H1 (cell line): ENCODE results near the gene SLC6A6. TPM values are rescaled to one million over a fixed set of nuclear protein-coding genes. Genes with fewer than 3 reads are reported as not detected.
A peak's percentile ranks its signal among the peaks of the same experiment; 100 is the strongest.

Source experiments
- CTCF ChIA-PET: fragments of 300-600 bp; sonication (Branson Sonifier 250); formaldehyde crosslinking; loops from one replicate; lab custom pipeline; 2021; ENCODE audit not compliant: partially characterized antibody; lab: Charles Lee
- POLR2A ChIA-PET: fragments of 300-600 bp; sonication (Branson Sonifier 250); formaldehyde crosslinking; loops from one replicate; lab custom pipeline; 2021; ENCODE audit warnings: inconsistent platforms; ENCODE audit not compliant: partially characterized antibody; lab: Charles Lee
- DNase-seq, 2 experiments: peaks; one replicate each; pipeline versions ENCODE4 v3.0.0 to v3.0.0-alpha.2; 2010 to 2022; ENCODE audit warnings: low spot score in 2 of 2, low read depth in 1 of 2, mixed read lengths in 1 of 2
- FAIRE-seq: peaks from 2 replicates; lab custom pipeline; 2011; peaks lifted over from hg19 to GRCh38; lab: Jason Lieb, UNC
- H2AFZ ChIP-seq: 2 replicates; pipeline ENCODE4 v1.8.1; 2012; ENCODE audit warnings: low read length, inconsistent platforms
- H2AK5ac ChIP-seq: 2 replicates; pipeline ENCODE4 v1.6.1; 2013; ENCODE audit warnings: low read depth, low read length
- H2BK120ac ChIP-seq: replicated peaks from 2 replicates; pipeline ENCODE3; 2013; ENCODE audit warnings: low read depth, low read length, inconsistent platforms
- H2BK12ac ChIP-seq: 2 replicates; pipeline ENCODE4 v1.6.1; 2013; ENCODE audit warnings: low read depth, low read length
- H2BK15ac ChIP-seq: 2 replicates; pipeline ENCODE4 v1.6.1; 2013; ENCODE audit warnings: low read length
- H2BK20ac ChIP-seq: 2 replicates; pipeline ENCODE4 v1.6.1; 2013; ENCODE audit warnings: low read length
- H2BK5ac ChIP-seq: 2 replicates; pipeline ENCODE4 v1.6.1; 2013; ENCODE audit warnings: low read depth, low read length
- H3K14ac ChIP-seq: 2 replicates; pipeline ENCODE4 v1.6.1; 2013; ENCODE audit warnings: inconsistent platforms; ENCODE audit not compliant: insufficient read length
- H3K18ac ChIP-seq: 2 replicates; pipeline ENCODE4 v1.6.1; 2013; ENCODE audit warnings: low read length; ENCODE audit errors: extremely low read depth
- H3K23ac ChIP-seq: 2 replicates; pipeline ENCODE4 v1.6.1; 2013; ENCODE audit warnings: inconsistent platforms; ENCODE audit not compliant: insufficient read length
- H3K23me2 ChIP-seq: 2 replicates; pipeline ENCODE4 v1.6.1; 2013; ENCODE audit warnings: low read depth, low read length
- H3K27ac ChIP-seq: 2 replicates; pipeline ENCODE4 v1.6.1; 2011; ENCODE audit warnings: low read depth, low read length, inconsistent platforms
- H3K27me3 ChIP-seq, 4 experiments: replicated peaks in 1 of 4; 1 replicate in 1 of 4; 2 replicates in 3 of 4; pipeline versions ENCODE4 v1.6.1 to v1.8.1; 2011 to 2013; ENCODE audit warnings: low read length in 3 of 4, mild to moderate bottlenecking in 3 of 4, inconsistent platforms in 2 of 4, mixed read lengths in 2 of 4, moderate library complexity in 1 of 4; ENCODE audit not compliant: control insufficient read depth in 3 of 4, insufficient read depth in 3 of 4; ENCODE audit errors: extremely low read depth in 1 of 4
- H3K36me3 ChIP-seq, 4 experiments: 2 replicates each; pipeline versions ENCODE4 v1.6.1 to v1.8.1; 2011 to 2013; ENCODE audit warnings: mild to moderate bottlenecking in 4 of 4, low read length in 3 of 4, moderate library complexity in 2 of 4, control low read depth in 1 of 4, inconsistent platforms in 1 of 4; ENCODE audit not compliant: insufficient read depth in 4 of 4, control insufficient read depth in 2 of 4
- H3K4ac ChIP-seq: replicated peaks from 2 replicates; pipeline ENCODE3; 2013; ENCODE audit warnings: low read length, low read depth, mixed read lengths, inconsistent platforms; ENCODE audit not compliant: insufficient read length
- H3K4me1 ChIP-seq, 4 experiments: replicated peaks in 1 of 4; 1 replicate in 1 of 4; 2 replicates in 3 of 4; pipeline versions ENCODE4 v1.6.1 to v1.8.1; 2011 to 2013; ENCODE audit warnings: low read length in 3 of 4, inconsistent platforms in 2 of 4, mixed read lengths in 1 of 4; ENCODE audit not compliant: insufficient read depth in 4 of 4, control insufficient read depth in 3 of 4
- H3K4me2 ChIP-seq, 2 experiments: 2 replicates each; pipeline versions ENCODE4 v1.6.1 to v1.8.1; 2011 to 2013; ENCODE audit warnings: low read depth in 2 of 2, low read length in 2 of 2, control low read depth in 1 of 2, inconsistent platforms in 1 of 2, mild to moderate bottlenecking in 1 of 2; ENCODE audit not compliant: insufficient read depth in 1 of 2
- H3K4me3 ChIP-seq, 4 experiments: fragments of 200-600, 300-600 bp in 1 of 4; sonication (generic), shearing (Covaris generic), sonication (Bioruptor Twin) in 1 of 4; 2 replicates each; pipeline versions ENCODE4 v1.5.1 to v1.8.1; 2011 to 2016; ENCODE audit warnings: low read length in 4 of 4, low read depth in 3 of 4, control low read depth in 2 of 4, inconsistent platforms in 2 of 4, mild to moderate bottlenecking in 2 of 4, mixed read lengths in 1 of 4, moderate library complexity in 1 of 4; ENCODE audit not compliant: insufficient read depth in 2 of 4; ENCODE audit errors: extremely low read depth in 1 of 4
- H3K56ac ChIP-seq: replicated peaks from 2 replicates; pipeline ENCODE3; 2013; ENCODE audit warnings: low read depth, mild to moderate bottlenecking, mixed read lengths, low read length, inconsistent platforms; ENCODE audit not compliant: insufficient read length
- H3K79me1 ChIP-seq: 2 replicates; pipeline ENCODE4 v1.6.1; 2013; ENCODE audit warnings: low read depth, low read length, control low read depth
- H3K79me2 ChIP-seq, 2 experiments: 2 replicates each; pipeline versions ENCODE4 v1.6.1 to v1.8.1; 2012 to 2013; ENCODE audit warnings: low read length in 2 of 2, mild to moderate bottlenecking in 2 of 2, inconsistent platforms in 1 of 2; ENCODE audit not compliant: insufficient read depth in 2 of 2, control insufficient read depth in 1 of 2
- H3K9ac ChIP-seq, 4 experiments: replicated peaks in 1 of 4; 1 replicate in 1 of 4; 2 replicates in 3 of 4; pipeline versions ENCODE4 v1.6.1 to v1.8.1; 2011 to 2013; ENCODE audit warnings: low read depth in 3 of 4, low read length in 3 of 4, control low read depth in 2 of 4, mild to moderate bottlenecking in 2 of 4, moderate library complexity in 2 of 4, inconsistent platforms in 1 of 4; ENCODE audit errors: extremely low read depth in 1 of 4
- H3K9me3 ChIP-seq, 2 experiments: 2 replicates each; pipeline versions ENCODE4 v1.6.1 to v1.8.1; 2012 to 2013; ENCODE audit warnings: mild to moderate bottlenecking in 2 of 2, moderate library complexity in 2 of 2, control low read depth in 1 of 2, inconsistent platforms in 1 of 2, low read depth in 1 of 2, low read length in 1 of 2, mixed read lengths in 1 of 2; ENCODE audit not compliant: insufficient read depth in 2 of 2
- H4K20me1 ChIP-seq, 2 experiments: replicated peaks in 1 of 2; 2 replicates each; pipeline versions ENCODE3 to v1.8.1; 2011 to 2013; ENCODE audit warnings: inconsistent platforms in 2 of 2, low read length in 2 of 2, mild to moderate bottlenecking in 1 of 2; ENCODE audit not compliant: insufficient read depth in 2 of 2, control insufficient read depth in 1 of 2
- H4K5ac ChIP-seq: 2 replicates; pipeline ENCODE4 v1.6.1; 2013; ENCODE audit warnings: low read length, low read depth, mixed read lengths, inconsistent platforms; ENCODE audit not compliant: insufficient read length
- H4K8ac ChIP-seq: 2 replicates; pipeline ENCODE4 v1.8.0; 2013; ENCODE audit warnings: mild to moderate bottlenecking, moderate library complexity, low read length, inconsistent platforms; ENCODE audit not compliant: insufficient read depth; ENCODE audit errors: extremely low read depth
- H4K91ac ChIP-seq: replicated peaks from 2 replicates; pipeline ENCODE3; 2013; ENCODE audit warnings: low read length, mixed read lengths, inconsistent platforms; ENCODE audit not compliant: insufficient read length
- JUN ChIP-seq: IDR thresholded peaks from 2 replicates; pipeline ENCODE4 v1.6.1; 2011; ENCODE audit warnings: low read depth, mild to moderate bottlenecking, improper control_type of control experiment, low read length
- RBBP5 ChIP-seq: IDR thresholded peaks from 2 replicates; pipeline ENCODE4 v1.7.1; 2012; ENCODE audit warnings: low read depth, mild to moderate bottlenecking, inconsistent platforms, low read length, moderate library complexity, borderline replicate concordance
- WGBS, 2 experiments: shearing (Covaris generic) in 1 of 2; methylation state at CpG; one replicate each; pipeline versions ENCODE4 v1.1.6 to v1.1.7; 2013 to 2015; ENCODE audit warnings: low lambda C conversion rate in 2 of 2, mixed read lengths in 2 of 2, inconsistent platforms in 1 of 2, low coverage in 1 of 2, missing lambda C conversion rate in 1 of 2; ENCODE audit not compliant: insufficient replicate concordance in 2 of 2, insufficient coverage in 1 of 2, insufficient read length in 1 of 2; ENCODE audit errors: extremely low coverage in 1 of 2, missing lambda C conversion rate in 1 of 2; 5-methylcytosine and 5-hydroxymethylcytosine counted together
- polyA plus RNA-seq, 7 experiments: library from polyadenylated mRNA; depleted of rRNA in 3 of 7; stranded (reverse) in 5 of 7; unstranded in 2 of 7; fragments of >200 nt in 5 of 7; fragments of 200-250 nt in 2 of 7; gene quantifications; 1 replicate in 5 of 7; 2 replicates in 1 of 7; 4 replicates in 1 of 7; pipeline versions ENCODE4 v1.2.1 to v1.2.3, GENCODE V29; 2011 to 2013; ENCODE audit warnings: missing spikeins in 2 of 7, mixed read lengths in 2 of 7
- total RNA-seq: library from RNA; stranded (reverse); fragmentation: NEBNext Ultra II Directional; extraction: Animal tissue kit (Norgen Biotek cat#: 25700); gene quantifications from 2 replicates; pipeline ENCODE4 v1.2.1, GENCODE V29; 2021
- TF ChIP-seq, protein P1 (sequence below): IDR thresholded peaks from 2 replicates; pipeline ENCODE4 v1.6.1; 2011; ENCODE audit warnings: low read length, improper control_type of control experiment

SLC6A6 gene
- total and polyA plus RNA-seq, 2 of the 8 experiments (the other 6 are each of a cell fraction or from before 2014, with no cell fraction given), result 66.2 to 144 TPM

DNA sequence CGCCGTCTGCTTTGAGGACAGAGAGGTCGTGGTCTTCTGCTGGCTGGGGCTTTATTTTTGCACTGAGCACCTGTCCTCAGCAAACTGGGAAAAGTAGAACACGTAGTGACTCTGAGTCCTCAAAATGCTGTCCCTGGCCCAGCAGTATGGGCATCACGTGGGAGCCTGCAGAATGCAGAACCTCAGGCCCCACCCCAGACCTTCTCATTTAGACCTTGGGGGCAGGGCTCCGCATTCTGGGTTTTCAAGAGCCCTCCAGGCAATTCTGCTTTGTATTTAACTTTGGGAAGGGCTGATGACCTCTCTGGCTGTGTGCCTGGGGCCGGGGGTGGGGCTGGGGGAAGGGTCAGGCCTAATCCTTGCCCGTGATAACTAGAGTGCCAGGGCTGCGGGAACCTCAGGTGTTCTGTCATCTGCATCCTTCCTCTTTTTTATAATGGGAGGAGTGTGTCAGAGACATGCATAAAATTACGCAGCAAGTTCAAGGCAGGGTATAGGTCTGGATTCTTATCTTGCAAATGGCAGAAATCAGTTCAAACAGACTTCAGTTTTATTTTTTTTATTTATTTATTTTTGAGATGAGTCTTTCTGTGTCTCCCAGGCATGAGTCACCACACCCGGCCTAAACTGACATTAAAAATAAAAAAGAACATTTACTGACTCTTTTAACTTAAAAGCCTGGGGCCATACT, 11.1 kb downstream of the SLC6A6 start:
- Histone ChIP-seq H2BK120ac (no peak overlapping the region), H4K20me1 (peaks cover 12 to 51% of the 10 kb centered on the region in 2 experiments), H2BK20ac (0 out of 2 replicates have a peak overlapping the region, but pooled peaks have one; percentile 15), H3K9ac (no peak overlapping the region), H3K36me3 (peaks cover 3 to 17% (median 10%) of the 10 kb centered on the region in 4 experiments; a peak in 5 of 8 replicates), H3K4me3 (peak overlapping the region in 1 of 4 experiments; percentile 25; a peak in 2 of 8 replicates), H4K5ac (no peak overlapping the region), H3K27ac (no peak overlapping the region; the same call in 1 of the 2 replicates), H3K4me1 (peaks cover 13 to 26% (median 20%) of the 10 kb centered on the region in 4 experiments), H3K23ac (no peak overlapping the region), H3K14ac (no peak overlapping the region), H3K18ac (peak overlapping the region; percentile 26; the same call in 1 of the 2 replicates), H3K9me3 (no peaks in the 10 kb centered on the region), H4K8ac (peak overlapping the region; percentile 66; the same call in 1 of the 2 replicates), H2BK12ac (0 out of 2 replicates have a peak overlapping the region, but pooled peaks have one; percentile 33), H2AFZ (no peak overlapping the region), H2BK5ac (peak overlapping the region; percentile 54; the same call in 1 of the 2 replicates), H4K91ac (no peak overlapping the region), H3K56ac (no peak overlapping the region), H2AK5ac (no peak overlapping the region), H3K79me2 (peaks cover 4 to 68% of the 10 kb centered on the region in 2 experiments; a peak in 3 of 4 replicates), H2BK15ac (no peak overlapping the region), H3K4ac (no peak overlapping the region), H3K23me2 (no peaks in the 10 kb centered on the region), H3K79me1 (peaks cover 32% of the 10 kb centered on the region), H3K27me3 (no peaks in the 10 kb centered on the region), H3K4me2 (peak overlapping the region; percentile 67 to 70)
- 26% methylated on average over 8 of the region's 11 CpGs; no CpG with 5 or more reads in 1 of the 2 experiments for WGBS, 2 experiments
- peak in 1 of 2 experiments; percentile 61 for DNase-seq
- ChIA-PET CTCF (interaction anchor here (0.8 to 3.5 kb wide), 13 partner anchors 11 to 141 kb away, joined by 3 to 17 read pairs (median 4); no protein-coding TSS in a partner anchor), POLR2A (interaction anchor here (1.0 to 3.2 kb wide), 6 partner anchors 8 to 25 kb away, joined by 3 to 24 read pairs (median 6); partner anchors contain the start of gene SLC6A6)
- FAIRE-seq, result no peak
- peak; percentile 75; the same call in 1 of the 2 replicates for TF ChIP-seq RBBP5
- TF ChIP-seq, protein P1, sequence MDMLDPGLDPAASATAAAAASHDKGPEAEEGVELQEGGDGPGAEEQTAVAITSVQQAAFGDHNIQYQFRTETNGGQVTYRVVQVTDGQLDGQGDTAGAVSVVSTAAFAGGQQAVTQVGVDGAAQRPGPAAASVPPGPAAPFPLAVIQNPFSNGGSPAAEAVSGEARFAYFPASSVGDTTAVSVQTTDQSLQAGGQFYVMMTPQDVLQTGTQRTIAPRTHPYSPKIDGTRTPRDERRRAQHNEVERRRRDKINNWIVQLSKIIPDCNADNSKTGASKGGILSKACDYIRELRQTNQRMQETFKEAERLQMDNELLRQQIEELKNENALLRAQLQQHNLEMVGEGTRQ, result peak; percentile 45; the same call in 1 of the 2 replicates
- no peak for TF ChIP-seq JUN
